Stimulated activated CD4-positive, alpha-beta T cell treated with anti-CD3 and anti-CD28 coated beads, Interleukin-12 subunit alpha, Interleukin-12 subunit beta, amount 100 ng/mL, for 48 hours (primary cell): ENCODE data around the gene UGT1A9.
"Not testable (repeated sequence)": the region's sequence is repeated elsewhere in the genome, so short reads cannot be mapped to it uniquely, and the experiment has no call there.

ENCODE experiments used
- DNase-seq, 3 donors: peaks; one replicate each; pipeline ENCODE4 v3.0.0-alpha.2; 2020; ENCODE audit warnings: low read depth in 2 of 3, low spot score in 1 of 3

The UGT1A9 gene

DNA sequence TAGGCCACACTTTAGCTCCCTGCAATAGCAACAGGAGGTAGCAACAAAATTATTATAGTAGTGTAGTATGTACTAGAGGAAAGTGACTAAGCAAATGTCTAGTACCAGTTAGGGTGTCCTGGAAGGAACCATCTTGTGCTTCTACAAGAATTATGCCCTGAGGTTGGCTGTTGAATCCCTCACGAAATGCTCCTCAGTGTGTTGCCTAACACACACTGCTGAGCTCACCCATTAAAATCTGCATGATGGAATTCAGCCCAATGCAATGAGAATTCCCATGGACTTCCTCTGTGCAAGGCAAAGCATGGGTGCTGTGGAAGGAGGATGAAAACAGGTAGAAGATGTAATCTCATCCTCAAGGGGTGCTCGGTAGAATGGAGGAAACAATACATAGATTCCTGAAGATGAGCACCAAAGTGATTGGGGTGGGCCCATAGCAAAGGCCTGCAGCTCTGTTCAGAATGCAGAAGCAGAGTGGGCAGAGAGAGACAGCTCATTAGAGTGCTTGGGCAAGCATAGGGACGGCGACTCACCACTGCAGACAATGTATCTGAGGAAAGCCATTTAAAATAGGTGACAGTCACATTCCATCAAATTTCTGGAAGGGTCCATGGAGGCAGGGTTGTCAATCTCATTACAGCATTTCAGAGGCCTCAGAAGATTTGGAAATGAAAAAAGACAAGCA lies 8.8 kb downstream of the UGT1A9 start:
- DNase-seq: no peak

DNA sequence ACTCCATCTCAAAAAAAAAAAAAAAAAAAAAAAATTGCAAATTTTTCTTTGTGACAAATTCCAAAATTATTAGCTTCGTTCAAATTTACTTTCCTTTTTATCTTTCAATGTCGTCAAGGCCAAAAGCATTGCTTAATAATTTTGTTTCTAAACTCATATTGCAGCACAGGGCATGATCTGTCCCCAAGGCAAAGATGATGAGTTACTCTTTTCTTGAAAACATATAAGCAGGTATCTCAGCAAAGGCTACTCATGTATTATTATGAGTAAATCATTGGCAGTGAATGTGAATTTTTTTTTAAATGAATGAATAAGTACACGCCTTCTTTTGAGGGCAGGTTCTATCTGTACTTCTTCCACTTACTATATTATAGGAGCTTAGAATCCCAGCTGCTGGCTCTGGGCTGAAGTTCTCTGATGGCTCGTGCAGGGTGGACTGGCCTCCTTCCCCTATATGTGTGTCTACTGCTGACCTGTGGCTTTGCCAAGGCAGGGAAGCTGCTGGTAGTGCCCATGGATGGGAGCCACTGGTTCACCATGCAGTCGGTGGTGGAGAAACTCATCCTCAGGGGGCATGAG lies 9.9 kb downstream of the UGT1A9 start, which contains the start of gene UGT1A7:
UGT1A7 (plus strand) TSS at position 381 of the 579 bp plus-strand sequence; CDS start at position 418, 37 bp downstream.
- DNase-seq: no peak

DNA sequence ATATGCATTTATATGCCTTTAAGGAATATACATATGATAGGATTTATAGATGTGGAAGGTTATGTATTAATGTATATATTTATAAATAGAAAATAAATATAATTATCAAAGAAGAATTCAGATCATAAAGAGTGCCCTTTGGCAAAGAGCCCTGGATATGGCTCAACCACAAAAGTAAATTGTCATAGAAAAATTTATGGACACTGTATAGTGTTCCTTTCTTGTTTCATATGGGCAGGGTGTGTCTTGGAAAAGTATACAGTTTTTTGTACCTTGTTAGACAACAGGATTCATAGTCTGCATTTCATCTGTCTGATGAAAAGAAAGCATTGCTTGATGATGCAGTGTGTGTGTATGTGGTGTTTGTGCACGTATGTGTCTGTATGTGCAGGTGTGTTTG lies 12.9 kb downstream of the UGT1A9 start:
- no peak for DNase-seq

DNA sequence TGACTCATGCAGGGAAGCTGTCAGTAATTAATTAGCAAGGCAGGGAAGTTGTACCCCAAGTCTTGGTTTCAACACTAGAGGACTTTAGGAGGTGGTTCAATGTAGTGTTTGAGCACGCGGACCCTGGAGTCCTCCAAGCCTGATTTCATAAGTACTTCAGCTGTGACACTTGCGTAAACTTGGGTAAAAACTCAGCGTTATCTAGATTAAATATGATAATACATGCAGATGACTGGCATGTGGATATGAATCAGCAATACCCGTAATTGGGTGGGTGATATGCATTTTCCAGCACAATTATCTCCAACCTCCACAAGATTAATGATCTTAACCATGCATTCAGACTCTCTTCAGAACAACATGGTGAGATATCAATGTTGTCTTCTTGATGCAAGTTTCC lies 15.2 kb downstream of the UGT1A9 start:
- no peak for DNase-seq

DNA sequence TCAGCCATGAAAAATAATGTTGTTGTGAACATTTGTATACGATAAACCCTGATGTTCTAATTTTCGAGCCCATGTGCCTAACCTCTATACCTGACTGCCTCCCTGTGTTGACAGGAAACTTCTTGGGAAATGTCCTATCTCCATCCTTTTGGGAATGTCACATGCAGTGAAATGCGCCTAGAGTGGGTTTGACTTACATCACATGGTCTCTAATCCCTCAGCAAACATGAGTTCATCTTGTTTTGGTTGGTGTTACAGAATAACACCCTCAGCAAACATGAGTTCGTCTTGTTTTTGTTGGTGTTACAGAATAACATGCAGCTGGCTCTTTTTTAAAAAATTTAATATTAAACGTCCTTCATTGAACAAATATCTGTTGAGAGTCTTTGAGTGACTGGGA lies 16.6 kb downstream of the UGT1A9 start:
- no peak for DNase-seq

DNA sequence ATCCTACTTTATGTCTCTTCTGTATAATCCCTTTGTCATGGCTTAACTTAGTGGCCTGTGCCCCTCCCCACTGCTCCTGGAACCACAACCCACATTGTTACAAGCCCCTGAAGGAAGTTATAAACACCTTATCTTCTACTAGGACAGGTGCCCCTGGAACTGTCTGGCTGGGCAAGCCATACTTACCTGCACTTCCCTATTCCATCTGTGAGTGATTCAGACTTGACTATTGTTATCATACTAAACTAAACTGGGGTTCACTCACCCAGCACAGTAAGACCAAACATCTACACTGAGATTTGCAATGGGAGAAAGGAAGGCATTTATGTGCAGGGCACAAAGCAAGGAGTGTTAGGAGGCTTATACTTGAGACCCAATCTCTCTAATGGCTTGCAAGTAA lies 17.3 kb downstream of the UGT1A9 start:
- no peak for DNase-seq

DNA sequence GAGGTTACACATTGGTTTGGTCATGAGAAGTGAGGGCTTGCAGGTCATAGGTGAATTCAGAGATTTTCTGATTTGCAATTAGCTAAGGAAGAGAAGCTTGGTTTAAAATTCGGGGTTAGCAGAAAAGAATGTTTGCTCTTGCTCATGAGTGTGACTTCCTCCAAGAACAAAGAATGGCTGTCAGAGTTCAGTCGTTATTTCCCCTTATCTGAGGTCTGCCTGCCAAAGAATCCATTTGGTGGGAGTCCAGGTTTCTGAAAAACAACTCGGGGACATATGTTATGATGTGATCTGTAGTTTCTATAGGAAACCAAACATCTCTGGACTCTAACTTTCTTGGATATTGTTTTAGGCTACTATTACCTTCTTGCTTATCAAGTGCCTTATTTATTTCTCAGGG lies 17.8 kb downstream of the UGT1A9 start:
- no peak for DNase-seq

DNA sequence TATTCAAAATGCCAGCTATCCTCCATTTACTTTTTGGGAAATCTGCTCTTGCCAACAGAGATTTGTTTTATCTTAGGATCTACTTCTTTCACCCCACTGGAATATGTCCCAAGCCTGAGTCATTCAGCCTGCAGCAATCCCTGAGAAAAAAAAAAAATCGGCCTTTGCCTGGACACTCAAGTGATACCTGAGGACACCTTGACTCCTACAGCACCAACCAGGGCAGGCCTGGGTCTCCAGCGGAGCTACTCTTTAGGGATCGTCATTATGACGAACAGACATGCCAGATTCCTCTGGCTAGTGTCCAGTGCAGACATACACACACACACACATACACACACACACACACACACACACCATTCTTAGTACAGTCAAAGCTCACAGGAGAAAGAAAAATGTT lies 18.7 kb downstream of the UGT1A9 start:
- no peak for DNase-seq

- DNase-seq: no peak
Observed at GRCh38 chr2:233691443-233692433, 20.0 kb downstream of the UGT1A9 start.

GRCh38 chr2:233692648-233693047 lies 20.9 kb downstream of the UGT1A9 start, which contains the start of gene UGT1A6:
Gene UGT1A6, plus strand, starts transcription at chr2:233692890. Its CDS starts 115 bp downstream, at chr2:233693005.
- no peak for DNase-seq

DNA sequence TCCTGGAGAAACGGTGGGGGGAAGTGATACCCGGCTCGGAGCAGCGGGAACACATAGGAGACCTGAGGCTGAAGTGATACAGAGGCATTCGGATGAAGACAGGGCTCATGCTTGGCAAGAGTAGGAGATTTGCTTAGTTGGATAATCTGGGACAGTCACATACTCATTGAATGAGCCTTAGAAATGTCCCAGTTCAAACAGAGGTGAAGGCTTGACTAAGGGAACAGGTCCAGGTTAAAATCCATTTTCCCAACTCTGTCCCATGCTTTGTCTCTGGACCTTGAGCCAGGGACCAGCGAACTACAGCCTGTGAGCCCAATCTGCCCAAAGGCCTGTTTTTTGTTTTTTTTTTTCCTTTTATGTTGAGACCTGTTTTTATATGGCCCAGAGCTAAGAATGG lies 22.3 kb downstream of the UGT1A9 start:
- DNase-seq: no peak

DNA sequence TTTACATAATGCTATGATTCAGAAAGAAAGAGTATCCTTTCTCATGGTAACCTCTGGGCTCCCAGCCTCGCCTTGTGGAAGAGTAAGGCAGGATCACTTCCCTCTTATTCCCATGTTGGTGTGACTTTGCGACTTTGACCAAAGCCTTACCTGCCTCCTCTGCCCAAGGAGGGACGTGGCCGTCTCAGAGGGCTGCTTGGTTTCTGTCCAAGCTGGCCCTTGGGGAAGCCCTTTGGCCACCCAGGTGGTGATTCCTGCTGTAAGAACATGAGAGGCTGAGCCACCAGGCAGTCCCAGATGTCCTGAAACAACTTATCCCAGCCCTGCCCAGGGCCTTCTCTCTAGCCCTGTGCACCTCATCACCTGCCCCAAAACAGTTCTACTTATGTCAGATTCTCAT lies 27.0 kb downstream of the UGT1A9 start:
- DNase-seq: no peak

GRCh38 chr2:233699424-233700027 lies 27.8 kb downstream of the UGT1A9 start:
- no peak for DNase-seq

DNA sequence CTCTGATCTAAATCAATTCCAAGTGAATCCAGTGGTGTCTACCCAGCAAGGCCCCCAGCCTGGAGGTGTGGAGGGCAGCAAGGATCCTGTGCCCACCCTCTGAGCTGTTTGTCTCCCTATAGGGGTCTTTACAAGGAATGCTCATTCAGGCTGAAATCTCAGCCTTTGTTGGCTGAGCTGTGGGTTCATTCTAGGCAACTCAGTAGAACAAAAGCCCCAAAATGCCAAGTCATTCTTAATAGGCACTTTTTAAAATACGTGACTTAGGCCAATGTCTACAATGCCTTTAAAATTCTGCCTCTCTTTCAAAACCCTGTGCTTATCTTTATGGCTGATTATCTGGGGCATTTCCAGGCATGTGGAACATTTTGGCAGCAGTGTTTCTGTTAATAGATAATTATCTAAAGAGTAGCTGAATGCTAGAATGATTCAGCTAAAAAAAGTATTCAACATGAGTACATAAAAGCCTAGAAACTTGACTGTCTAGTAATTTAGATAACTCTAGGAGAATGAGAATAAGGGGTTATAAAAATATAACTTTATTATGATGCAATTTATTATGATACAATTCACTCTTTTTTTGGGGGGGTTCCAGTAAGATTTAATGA lies 28.4 kb downstream of the UGT1A9 start:
- no peak for DNase-seq

DNA sequence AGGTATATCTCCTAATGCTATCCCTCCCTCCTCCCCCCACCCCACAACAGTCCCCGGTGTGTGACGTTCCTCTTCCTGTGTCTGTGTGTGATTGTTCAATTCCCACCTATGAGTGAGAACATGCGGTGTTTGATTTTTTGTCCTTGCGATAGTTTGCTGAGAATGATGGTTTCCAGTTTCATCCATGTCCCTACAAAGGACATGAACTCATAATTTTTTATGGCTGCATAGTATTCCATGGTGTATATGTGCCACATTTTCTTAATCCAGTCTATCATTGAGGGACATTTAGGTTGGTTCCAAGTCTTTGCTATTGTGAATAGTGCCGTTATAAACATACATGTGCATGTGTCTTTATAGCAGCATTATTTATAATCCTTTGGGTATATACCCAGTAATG lies 29.1 kb downstream of the UGT1A9 start:
- not testable (repeated sequence) for DNase-seq

GRCh38 chr2:233702238-233702637 lies 30.5 kb downstream of the UGT1A9 start:
- no peak for DNase-seq

GRCh38 chr2:233705911-233706506 lies 34.3 kb downstream of the UGT1A9 start:
- DNase-seq: no peak

GRCh38 chr2:233706720-233707119 lies 35.0 kb downstream of the UGT1A9 start:
- DNase-seq: no peak

DNA sequence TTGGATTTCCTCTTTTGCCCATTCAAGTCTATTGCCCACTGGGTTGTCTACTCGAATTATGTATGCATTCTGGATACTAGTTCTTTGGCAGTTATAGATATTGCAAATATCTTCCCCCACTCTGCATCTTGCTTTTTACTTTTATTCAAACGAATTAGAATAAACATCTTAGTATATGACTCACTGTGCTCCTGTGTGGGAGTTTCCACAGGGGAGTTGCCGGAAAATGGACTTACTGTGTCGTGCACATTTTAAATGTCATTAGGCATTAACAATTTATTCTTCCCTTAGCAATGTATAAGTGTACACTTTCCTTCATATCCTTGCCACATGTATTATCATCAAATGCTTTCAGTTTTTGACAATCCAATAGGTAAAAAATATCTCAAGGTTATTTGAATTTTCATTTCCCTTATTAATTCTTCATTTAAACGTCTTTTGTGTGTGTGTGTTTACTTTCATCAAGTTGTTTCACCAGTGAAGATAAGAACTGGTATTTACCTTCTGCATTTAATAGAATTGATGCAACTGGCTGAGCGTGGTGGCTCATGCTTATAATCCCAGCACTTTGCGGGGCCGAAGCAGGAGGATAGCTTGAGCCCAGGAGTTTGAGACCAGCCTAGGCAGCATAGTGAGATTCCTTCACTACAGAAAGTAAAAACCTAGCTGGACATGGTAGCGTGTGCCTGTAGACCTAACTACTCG lies 36.4 kb downstream of the UGT1A9 start:
- no peak for DNase-seq

DNA sequence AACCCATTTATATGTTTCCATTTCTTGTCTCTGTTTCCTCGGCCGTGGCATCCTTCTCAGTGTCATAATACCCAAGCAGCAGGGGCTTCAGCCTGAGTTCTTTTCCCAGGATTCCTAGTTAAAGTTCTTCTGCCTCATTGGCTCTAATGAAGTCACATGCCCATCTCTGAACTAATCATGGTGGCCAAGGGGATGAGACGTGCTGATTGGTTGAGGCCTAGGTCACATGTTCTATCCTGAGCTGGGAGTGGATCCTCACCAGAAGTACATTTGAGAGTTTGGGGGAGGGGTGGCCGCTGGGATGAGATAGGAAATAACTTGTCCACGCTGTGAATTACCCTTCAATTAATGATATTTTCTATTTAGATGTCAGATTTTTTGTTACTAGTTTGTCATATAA lies 37.2 kb downstream of the UGT1A9 start:
- DNase-seq: no peak
